ENCODE data around the gene NUP210.
"Not testable (repeated sequence)": the region's sequence is repeated elsewhere in the genome, so short reads cannot be mapped to it uniquely, and the experiment has no call there.

The NUP210 gene

GRCh38 chr3:13406190-13406589 lies 13.9 kb downstream of the NUP210 start:
- DNase-seq (ENCODE audit: low read depth), result no peak

- DNase-seq (ENCODE audit: low read depth), result peak; percentile 61
These were observed 14.5 kb downstream of the NUP210 start for GRCh38 chr3:13405614-13406013.

DNA sequence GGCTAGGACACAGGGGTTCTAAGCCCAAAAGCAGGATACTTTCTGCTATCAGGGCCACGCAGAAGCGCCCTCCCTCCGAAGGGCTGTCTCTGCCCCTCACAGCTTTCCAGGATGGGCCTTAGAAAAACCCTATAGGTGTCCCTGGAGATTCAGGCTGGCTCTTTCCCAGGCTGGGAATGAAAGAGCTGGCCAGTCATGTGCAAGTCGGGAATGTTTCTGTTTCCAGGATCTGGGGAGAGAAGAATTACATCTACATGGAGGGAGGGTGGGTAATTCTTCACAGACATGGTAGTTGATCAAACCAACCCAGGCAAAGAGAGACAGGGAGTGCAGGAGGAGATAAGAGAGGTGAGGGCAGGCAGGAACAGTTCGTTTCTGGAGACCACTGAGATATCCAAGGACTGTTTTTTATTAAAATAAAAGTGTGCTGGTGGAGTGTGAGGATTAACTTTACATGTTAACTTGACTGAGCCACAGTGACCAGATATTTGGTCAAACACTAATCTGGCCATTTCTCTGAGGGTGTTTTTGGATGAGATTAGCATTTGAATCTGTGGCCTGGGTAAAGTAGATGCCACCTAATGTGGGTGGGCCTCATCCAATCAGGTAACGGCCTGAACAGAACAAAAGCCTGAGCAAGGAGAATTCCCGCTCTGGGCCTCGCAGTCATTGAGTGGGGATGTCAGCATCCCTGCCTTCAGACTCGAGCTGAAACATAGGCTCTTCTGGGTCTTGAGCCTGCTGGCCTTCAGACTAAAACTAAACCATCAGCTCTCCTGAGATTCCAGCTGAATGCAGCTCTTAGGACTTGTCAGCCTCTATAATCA lies 15.3 kb downstream of the NUP210 start:
- no peak for DNase-seq (ENCODE audit: low read depth)

DNA sequence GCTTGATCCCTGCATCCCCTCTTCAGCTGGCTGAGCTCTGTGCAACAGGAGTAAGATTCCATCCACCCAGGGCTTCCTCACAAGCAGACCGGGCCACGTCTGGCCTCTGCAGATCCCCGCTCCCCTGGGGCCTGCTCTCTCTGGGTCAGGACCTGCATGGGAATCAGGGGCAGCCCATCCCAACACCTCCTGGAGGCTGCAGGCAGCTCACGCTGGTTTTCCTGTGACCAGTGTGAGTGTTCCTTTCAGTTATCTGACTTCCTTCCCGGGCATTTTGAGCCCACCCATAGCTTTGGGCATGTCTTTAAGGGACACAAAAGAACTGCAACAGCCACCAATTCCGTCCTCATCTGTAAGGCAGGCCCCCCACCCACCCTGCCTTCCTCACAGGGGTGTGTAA lies 16.3 kb downstream of the NUP210 start:
- DNase-seq (ENCODE audit: low read depth), result no peak

DNA sequence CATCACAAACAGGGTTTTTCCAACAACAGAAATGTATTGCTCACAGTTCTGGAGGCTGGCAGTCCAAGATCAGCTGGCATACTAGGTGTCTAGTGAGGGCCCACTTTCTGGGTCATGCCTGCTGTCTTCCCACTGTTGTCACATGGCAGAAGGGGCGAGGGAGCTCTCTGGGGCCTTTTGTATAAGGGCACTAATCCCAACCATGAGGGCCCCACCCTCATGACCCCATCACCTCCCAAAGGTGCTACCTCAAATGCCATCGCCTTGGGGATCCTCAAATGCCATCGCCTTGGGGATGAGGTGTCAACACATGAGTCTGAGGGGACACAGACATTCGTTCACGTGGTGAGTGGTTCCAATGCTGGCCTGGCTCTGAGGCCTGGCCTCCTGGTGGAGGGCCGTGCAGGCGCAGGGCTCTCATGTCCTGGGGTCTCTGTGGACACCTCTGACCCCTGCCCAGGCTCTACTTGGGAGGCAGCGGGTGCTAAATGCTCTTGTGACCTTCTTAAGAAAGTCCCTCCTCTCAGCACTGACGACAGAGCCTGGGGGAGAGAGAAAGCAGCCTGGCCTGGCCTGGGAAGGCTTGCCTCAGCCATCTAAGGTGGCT lies 16.8 kb downstream of the NUP210 start:
- DNase-seq (ENCODE audit: low read depth), result no peak

GRCh38 chr3:13401149-13401548 lies 19.0 kb downstream of the NUP210 start:
- DNase-seq (ENCODE audit: low read depth), result no peak

DNA sequence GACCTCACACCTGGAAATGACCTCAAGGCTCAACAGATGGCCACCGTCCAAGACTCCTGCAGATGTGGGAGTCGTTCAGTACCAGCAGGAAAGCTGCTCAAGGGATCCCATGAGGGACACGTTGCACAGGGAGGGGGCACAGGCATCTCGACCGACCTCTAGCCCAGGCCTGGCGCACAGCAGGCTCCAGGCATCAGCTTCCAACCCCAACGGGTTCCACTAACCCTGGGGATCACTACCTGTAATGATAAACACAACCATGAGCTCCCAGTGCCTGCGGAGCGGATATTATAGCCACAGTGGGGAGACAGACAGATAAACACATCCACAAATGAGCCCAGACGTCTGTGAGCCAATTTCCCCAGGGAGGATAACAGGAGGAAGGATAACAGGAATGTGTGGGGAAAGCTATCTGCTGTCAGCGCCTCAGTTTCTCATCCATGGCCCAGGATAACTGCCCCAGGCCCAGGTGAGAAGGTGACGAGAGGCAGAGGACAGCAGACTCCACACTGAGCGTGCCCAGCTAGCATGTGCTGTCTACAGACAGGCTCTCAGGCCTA lies 19.9 kb downstream of the NUP210 start:
- DNase-seq (ENCODE audit: low read depth), result no peak

DNA sequence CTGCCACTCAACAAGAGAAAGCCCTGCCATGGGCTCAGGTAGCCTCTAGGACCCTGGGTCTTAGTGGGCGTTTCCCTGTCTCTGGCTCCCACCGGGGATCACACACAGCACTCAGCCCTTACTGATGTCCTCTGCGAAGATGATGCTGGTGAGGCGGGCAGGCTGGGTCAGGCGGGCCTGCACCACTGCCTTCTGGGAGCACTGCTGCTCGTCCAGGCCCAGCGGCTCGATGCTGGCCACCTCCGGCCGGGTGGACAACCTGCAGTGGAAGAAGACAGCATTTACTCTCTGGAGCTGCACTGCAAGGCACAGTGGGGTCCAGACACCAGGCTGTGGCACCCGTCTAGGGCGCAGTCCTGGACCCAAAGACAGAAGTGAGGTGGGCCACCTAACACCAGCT lies 20.5 kb downstream of the NUP210 start:
- no peak for DNase-seq (ENCODE audit: low read depth)

- DNase-seq (ENCODE audit: low read depth), result no peak
These were observed 22.8 kb downstream of the NUP210 start for GRCh38 chr3:13397316-13397715.

DNA sequence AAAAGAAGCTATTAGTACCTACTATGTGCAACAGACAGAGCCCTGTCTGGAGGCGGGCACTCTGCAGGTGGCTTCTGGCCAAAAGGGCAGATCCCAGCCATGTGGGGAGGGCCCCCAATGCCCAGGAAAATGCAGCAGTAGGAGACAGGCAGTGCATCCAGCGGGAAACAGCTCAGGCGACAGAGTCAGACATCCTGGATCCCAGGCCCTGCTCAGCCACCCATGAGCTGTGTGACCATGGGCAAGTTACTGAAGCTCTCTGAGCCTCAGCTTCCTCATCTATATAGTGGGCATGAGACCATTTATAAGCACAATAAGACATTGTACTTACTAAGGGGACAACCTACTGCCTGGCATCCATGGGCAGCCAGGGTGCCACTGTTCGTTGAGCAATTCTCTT lies 25.8 kb downstream of the NUP210 start:
- DNase-seq (ENCODE audit: low read depth), result no peak

- no peak for DNase-seq (ENCODE audit: low read depth)
These were observed 26.4 kb downstream of the NUP210 start for GRCh38 chr3:13393427-13394360.

GRCh38 chr3:13391308-13391707 lies 28.8 kb downstream of the NUP210 start:
- no peak for DNase-seq (ENCODE audit: low read depth)

- DNase-seq (ENCODE audit: low read depth), result no peak
These were observed 30.7 kb downstream of the NUP210 start for GRCh38 chr3:13389378-13389777.

GRCh38 chr3:13388816-13389215 lies 31.3 kb downstream of the NUP210 start:
- DNase-seq (ENCODE audit: low read depth), result no peak

DNA sequence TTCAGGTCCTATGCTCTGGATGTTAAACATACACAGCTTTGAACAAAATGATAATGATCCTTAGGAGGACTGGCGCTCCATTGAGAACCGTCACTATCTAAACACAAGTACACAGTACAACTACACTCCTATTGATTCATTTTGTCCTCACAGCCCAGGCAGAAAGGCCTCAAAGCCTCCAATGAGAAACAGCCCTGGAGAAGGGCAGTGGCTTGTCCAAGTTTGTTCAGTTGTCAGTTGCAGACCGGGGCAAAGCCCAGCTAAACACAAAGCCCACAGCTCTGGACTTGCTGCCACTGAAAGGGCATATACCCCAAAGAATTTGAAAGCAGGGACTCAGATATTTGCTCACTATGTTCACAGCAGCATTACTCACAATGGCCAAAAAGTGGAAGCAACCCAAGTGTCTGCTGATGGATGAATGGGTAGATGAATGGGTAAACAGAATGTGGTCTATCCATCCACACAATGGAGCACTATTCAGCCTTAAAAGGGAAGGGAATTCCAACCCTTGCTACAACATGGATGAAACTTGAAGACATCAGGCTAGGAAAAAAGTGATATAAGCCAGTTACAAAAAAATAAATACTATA lies 34.7 kb downstream of the NUP210 start:
- DNase-seq (ENCODE audit: low read depth), result no peak

GRCh38 chr3:13380971-13381370 lies 39.2 kb downstream of the NUP210 start:
- DNase-seq (ENCODE audit: low read depth), result no peak

DNA sequence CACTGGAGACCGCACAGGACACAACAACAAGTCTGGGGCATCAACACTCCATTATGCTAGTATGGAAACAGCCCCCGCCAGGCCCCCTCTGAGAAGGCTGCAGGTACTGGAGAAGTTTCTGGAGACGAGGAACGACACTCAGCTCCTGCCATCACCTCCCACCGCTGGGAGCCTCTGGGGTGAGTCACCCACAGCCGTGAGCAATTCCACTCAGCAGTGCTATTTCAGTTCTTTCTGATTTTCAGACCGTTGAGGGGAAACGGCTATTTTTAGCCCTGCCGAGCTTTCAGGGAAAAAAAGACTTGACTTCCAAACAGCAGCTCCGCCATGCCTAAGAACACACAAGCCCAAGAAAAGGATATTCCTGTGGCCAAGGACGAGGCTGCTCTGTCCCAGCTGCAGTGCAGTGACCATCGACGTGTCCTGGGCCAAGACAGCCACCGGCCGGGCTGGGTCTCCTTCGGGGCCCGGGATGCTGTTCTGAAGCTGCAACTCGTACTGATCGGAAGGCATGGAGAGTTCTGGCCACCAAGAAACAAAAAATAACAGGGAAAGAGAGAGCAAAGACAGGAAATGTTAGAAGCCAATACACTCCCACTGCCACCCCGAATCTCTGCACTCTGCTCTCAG lies 40.8 kb downstream of the NUP210 start:
- peak; percentile 77 for DNase-seq (ENCODE audit: low read depth)

GRCh38 chr3:13378155-13378554 lies 42.0 kb downstream of the NUP210 start:
- DNase-seq (ENCODE audit: low read depth), result peak; percentile 19

DNA sequence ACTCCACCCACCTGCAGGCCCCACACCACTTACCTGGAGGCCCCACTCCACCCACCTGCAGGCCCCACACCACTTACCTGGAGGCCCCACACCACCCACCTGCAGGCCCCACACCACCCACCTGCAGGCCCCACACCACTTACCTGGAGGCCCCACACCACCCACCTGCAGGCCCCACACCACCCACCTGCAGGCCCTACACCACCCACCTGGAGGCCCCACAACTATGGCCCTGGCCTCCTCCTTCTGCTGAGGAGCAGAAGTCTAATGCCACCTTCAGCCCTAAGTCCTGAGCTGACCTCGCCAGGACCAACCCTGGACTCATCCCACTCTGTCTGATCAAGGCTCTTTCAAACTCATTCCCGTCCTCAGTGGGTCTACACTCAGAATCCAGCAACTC lies 42.4 kb downstream of the NUP210 start:
- DNase-seq (ENCODE audit: low read depth), result not testable (repeated sequence)

GRCh38 chr3:13377021-13377420 lies 43.1 kb downstream of the NUP210 start:
- no peak for DNase-seq (ENCODE audit: low read depth)

DNA sequence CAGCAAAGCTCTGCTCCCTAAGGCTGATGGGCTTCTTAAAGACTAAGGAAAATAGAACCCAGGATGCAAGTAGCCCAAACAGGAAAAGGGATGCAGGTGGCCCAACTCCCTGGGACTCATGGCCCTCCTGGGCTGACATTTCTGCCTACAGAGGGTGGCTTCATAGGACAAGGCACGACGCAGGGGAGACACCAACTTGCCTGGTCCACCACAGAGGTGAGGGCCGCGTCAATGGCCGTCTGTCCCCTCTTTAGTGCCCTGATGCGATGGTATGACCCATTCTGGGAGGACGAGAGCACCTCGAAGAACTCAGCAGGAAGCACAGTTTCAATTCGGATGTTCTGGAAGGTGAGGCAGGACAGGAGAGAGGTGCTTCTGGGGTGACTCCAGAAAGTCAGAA lies 44.0 kb downstream of the NUP210 start:
- no peak for DNase-seq (ENCODE audit: low read depth)

Measured in ELR (cell line).